Measurements from ENCODE around the gene PPP2R2B. TPM values are rescaled to one million over a fixed set of nuclear protein-coding genes. Genes with fewer than 3 reads are reported as not detected.

PPP2R2B gene
- polyA plus RNA-seq, 1 donor (not counting 4 experiments of a cell fraction or from before 2014, with no cell fraction given): 0.33 TPM

DNA sequence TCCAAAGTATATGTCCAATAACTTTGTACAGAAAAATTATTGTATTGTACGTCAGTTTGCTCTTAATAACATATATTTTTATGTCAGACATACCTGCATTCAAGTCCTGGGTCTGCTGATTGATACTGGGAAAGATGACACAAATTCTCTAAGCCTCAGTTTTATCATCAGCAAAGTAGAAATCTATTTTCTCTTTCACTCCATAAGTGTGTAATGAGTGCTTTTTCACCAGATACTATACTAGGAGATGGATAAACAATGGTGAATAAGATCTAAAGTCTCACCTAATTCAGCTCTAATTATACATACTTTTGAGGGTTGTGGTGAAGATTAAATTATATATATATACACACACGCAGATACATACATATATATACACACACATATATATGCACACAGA is 12.3 kb downstream of the PPP2R2B start:
- Histone ChIP-seq H2AFZ (ENCODE audit: control insufficient read depth, low read length) (no peak overlapping the region), H4K20me1 (ENCODE audit: control insufficient read depth, extremely low read depth, insufficient read depth, low read length) (no peaks in the 10 kb centered on the region), H3K36me3 (ENCODE audit: control insufficient read depth in 2 of 2, extremely low read depth in 1 of 2, insufficient read depth in 2 of 2, low read length in 2 of 2) (no peaks in the 10 kb centered on the region), H3K27me3 (ENCODE audit: control insufficient read depth, extremely low read depth, insufficient read depth, low read length) (no peaks in the 10 kb centered on the region), H3K4me1 (ENCODE audit: control insufficient read depth, extremely low read depth, insufficient read depth, low read length) (no peaks in the 10 kb centered on the region), H3K9me1 (ENCODE audit: control insufficient read depth, extremely low read depth, insufficient read depth, low read length) (no peaks in the 10 kb centered on the region), H3K9me3 (ENCODE audit: control insufficient read depth, low read depth, low read length) (no peaks in the 10 kb centered on the region), H3K4me2 (ENCODE audit: control insufficient read depth, extremely low read depth, insufficient read depth, low read depth, low read length) (no peak overlapping the region), H3K4me3 (ENCODE audit: control insufficient read depth in 2 of 3, extremely low read depth in 1 of 3, insufficient read depth in 2 of 3, low read depth in 1 of 3, low read length in 3 of 3) (no peak overlapping the region), H3K27ac (ENCODE audit: control insufficient read depth, insufficient read depth, low read length) (no peak overlapping the region), H3K9ac (ENCODE audit: control insufficient read depth, extremely low read depth, insufficient read depth, low read length) (no peak overlapping the region), H3K79me2 (ENCODE audit: control insufficient read depth, insufficient read depth, low read length) (no peaks in the 10 kb centered on the region)
- dilution Hi-C loops (cut with MboI; ENCODE audit: extremely low pct_ligation_motif_present, low sequenced_read_pairs): no loop called here
- FAIRE-seq (no peak), DNase-seq (ENCODE audit: low read depth, low spot score) (no peak)
- TF ChIP-seq, protein P1, sequence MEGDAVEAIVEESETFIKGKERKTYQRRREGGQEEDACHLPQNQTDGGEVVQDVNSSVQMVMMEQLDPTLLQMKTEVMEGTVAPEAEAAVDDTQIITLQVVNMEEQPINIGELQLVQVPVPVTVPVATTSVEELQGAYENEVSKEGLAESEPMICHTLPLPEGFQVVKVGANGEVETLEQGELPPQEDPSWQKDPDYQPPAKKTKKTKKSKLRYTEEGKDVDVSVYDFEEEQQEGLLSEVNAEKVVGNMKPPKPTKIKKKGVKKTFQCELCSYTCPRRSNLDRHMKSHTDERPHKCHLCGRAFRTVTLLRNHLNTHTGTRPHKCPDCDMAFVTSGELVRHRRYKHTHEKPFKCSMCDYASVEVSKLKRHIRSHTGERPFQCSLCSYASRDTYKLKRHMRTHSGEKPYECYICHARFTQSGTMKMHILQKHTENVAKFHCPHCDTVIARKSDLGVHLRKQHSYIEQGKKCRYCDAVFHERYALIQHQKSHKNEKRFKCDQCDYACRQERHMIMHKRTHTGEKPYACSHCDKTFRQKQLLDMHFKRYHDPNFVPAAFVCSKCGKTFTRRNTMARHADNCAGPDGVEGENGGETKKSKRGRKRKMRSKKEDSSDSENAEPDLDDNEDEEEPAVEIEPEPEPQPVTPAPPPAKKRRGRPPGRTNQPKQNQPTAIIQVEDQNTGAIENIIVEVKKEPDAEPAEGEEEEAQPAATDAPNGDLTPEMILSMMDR (optimal IDR thresholded peaks at IDR 0.05 in 1 of 3, IDR thresholded peaks at IDR 0.05 in 1 of 3, conservative IDR thresholded peaks at IDR 0.05 in 1 of 3; ENCODE audit: extremely low read depth in 1 of 3, insufficient read depth in 2 of 3, low read length in 3 of 3): no peak
- no peak for TF ChIP-seq EZH2 (IDR thresholded peaks at IDR 0.05; ENCODE audit: low read length)

DNA sequence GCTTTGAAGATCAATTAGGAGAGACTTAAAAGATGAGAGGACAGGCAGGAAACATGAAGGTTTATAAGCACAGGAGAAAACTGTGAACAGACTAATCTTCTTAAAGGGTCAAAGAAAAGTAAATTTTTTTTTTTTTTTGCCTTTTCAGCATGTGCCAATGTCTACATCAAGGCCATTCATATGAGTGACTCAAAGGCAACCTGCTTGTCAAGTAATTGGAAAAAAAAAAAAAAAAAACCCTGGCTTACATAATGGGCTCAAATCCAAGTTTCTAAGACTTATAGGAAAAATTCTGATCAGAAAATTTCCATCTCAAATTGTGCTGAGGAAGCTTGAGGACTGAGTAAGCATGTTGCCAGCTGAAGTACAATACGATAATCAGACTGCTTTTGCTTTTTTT is 15.9 kb downstream of the PPP2R2B start:
- Histone ChIP-seq H3K79me2 (ENCODE audit: control insufficient read depth, insufficient read depth, low read length) (no peaks in the 10 kb centered on the region), H3K27me3 (ENCODE audit: control insufficient read depth, extremely low read depth, insufficient read depth, low read length) (no peaks in the 10 kb centered on the region), H3K9me3 (ENCODE audit: control insufficient read depth, low read depth, low read length) (no peaks in the 10 kb centered on the region), H3K4me3 (ENCODE audit: control insufficient read depth in 2 of 3, extremely low read depth in 1 of 3, insufficient read depth in 2 of 3, low read depth in 1 of 3, low read length in 3 of 3) (no peak overlapping the region), H3K9ac (ENCODE audit: control insufficient read depth, extremely low read depth, insufficient read depth, low read length) (no peak overlapping the region), H3K27ac (ENCODE audit: control insufficient read depth, insufficient read depth, low read length) (no peak overlapping the region), H4K20me1 (ENCODE audit: control insufficient read depth, extremely low read depth, insufficient read depth, low read length) (no peaks in the 10 kb centered on the region), H2AFZ (ENCODE audit: control insufficient read depth, low read length) (no peak overlapping the region), H3K9me1 (ENCODE audit: control insufficient read depth, extremely low read depth, insufficient read depth, low read length) (no peaks in the 10 kb centered on the region), H3K4me2 (ENCODE audit: control insufficient read depth, extremely low read depth, insufficient read depth, low read depth, low read length) (no peak overlapping the region), H3K36me3 (ENCODE audit: control insufficient read depth in 2 of 2, extremely low read depth in 1 of 2, insufficient read depth in 2 of 2, low read length in 2 of 2) (no peaks in the 10 kb centered on the region), H3K4me1 (ENCODE audit: control insufficient read depth, extremely low read depth, insufficient read depth, low read length) (no peaks in the 10 kb centered on the region)
- dilution Hi-C loops (cut with MboI; ENCODE audit: extremely low pct_ligation_motif_present, low sequenced_read_pairs): no loop called here
- FAIRE-seq (no peak), DNase-seq (ENCODE audit: low read depth, low spot score) (no peak)
- TF ChIP-seq, protein P1 (optimal IDR thresholded peaks at IDR 0.05 in 1 of 3, IDR thresholded peaks at IDR 0.05 in 1 of 3, conservative IDR thresholded peaks at IDR 0.05 in 1 of 3; ENCODE audit: extremely low read depth in 1 of 3, insufficient read depth in 2 of 3, low read length in 3 of 3): no peak
- no peak for TF ChIP-seq EZH2 (IDR thresholded peaks at IDR 0.05; ENCODE audit: low read length)
